Embryonic facial prominence (tissue), 1 donor: ENCODE results near the gene MACROD2.
"Not testable (repeated sequence)": the region's sequence is repeated elsewhere in the genome, so short reads cannot be mapped to it uniquely, and the experiment has no call there.

ENCODE experiments used
- DNase-seq: peaks from one replicate; pipeline ENCODE4 v3.0.0-alpha.2; 2016; ENCODE audit errors: extremely low spot score

The MACROD2 gene

GRCh38 chr20:15339264-15339663 is 1343.9 kb downstream of the MACROD2 start:
- DNase-seq = no peak

GRCh38 chr20:15342991-15343523 is 1347.7 kb downstream of the MACROD2 start:
- no peak for DNase-seq

- no peak for DNase-seq
These were observed 1350.0 kb downstream of the MACROD2 start for GRCh38 chr20:15345287-15345686.

GRCh38 chr20:15346657-15347280 is 1351.5 kb downstream of the MACROD2 start:
- DNase-seq = no peak

GRCh38 chr20:15359056-15359455 is 1363.7 kb downstream of the MACROD2 start:
- DNase-seq = no peak

GRCh38 chr20:15362849-15363248 is 1367.5 kb downstream of the MACROD2 start:
- no peak for DNase-seq

GRCh38 chr20:15364781-15365180 is 1369.5 kb downstream of the MACROD2 start:
- DNase-seq = no peak

- DNase-seq = no peak
These were observed 1375.1 kb downstream of the MACROD2 start for GRCh38 chr20:15370370-15370769.

GRCh38 chr20:15374682-15375081 is 1379.4 kb downstream of the MACROD2 start:
- DNase-seq = no peak

GRCh38 chr20:15375836-15376235 is 1380.5 kb downstream of the MACROD2 start:
- no peak for DNase-seq

- DNase-seq = not testable (repeated sequence)
These were observed 1382.3 kb downstream of the MACROD2 start for GRCh38 chr20:15377603-15378002.

GRCh38 chr20:15378151-15378550 is 1382.8 kb downstream of the MACROD2 start:
- no peak for DNase-seq

- DNase-seq = no peak
These were observed 1384.5 kb downstream of the MACROD2 start for GRCh38 chr20:15379681-15380296.

- DNase-seq = no peak
These were observed 1385.5 kb downstream of the MACROD2 start for GRCh38 chr20:15380770-15381169.

- DNase-seq = no peak
These were observed 1391.9 kb downstream of the MACROD2 start for GRCh38 chr20:15387228-15387627.

GRCh38 chr20:15395457-15395856 is 1400.1 kb downstream of the MACROD2 start:
- DNase-seq = no peak

GRCh38 chr20:15396026-15396425 is 1400.7 kb downstream of the MACROD2 start:
- DNase-seq = no peak

- no peak for DNase-seq
These were observed 1401.6 kb downstream of the MACROD2 start for GRCh38 chr20:15396900-15397299.

- DNase-seq = no peak
These were observed 1404.5 kb downstream of the MACROD2 start for GRCh38 chr20:15399781-15400180.

- DNase-seq = no peak
These were observed 1410.8 kb downstream of the MACROD2 start for GRCh38 chr20:15406072-15406471.

- DNase-seq = no peak
These were observed 1416.5 kb downstream of the MACROD2 start for GRCh38 chr20:15411781-15412180.

- no peak for DNase-seq
These were observed 1420.6 kb downstream of the MACROD2 start for GRCh38 chr20:15415908-15416307.

GRCh38 chr20:15419856-15420255 is 1424.5 kb downstream of the MACROD2 start:
- no peak for DNase-seq
